GM12878 (cell line): ENCODE measurements around the gene PCCB.

Experiments used
- ASH2L ChIP-seq: fragments of 300-600, 200-600 bp; sonication (generic); IDR thresholded peaks from 2 replicates; pipeline ENCODE4 v1.6.1; 2017; ENCODE audit warnings: low read depth, mild to moderate bottlenecking, borderline replicate concordance
- ATF2 ChIP-seq: IDR thresholded peaks from 2 replicates; pipeline ENCODE4 v1.6.1; 2012; ENCODE audit warnings: low read length, inconsistent platforms
- IRF5 ChIP-seq: fragments of 450-650 bp; IDR thresholded peaks from 2 replicates; pipeline ENCODE4 v1.6.1; 2017; ENCODE audit warnings: borderline replicate concordance
- TAF1 ChIP-seq: IDR thresholded peaks from 2 replicates; pipeline ENCODE4 v1.6.1; 2011; ENCODE audit warnings: mild to moderate bottlenecking, low read depth, low read length, borderline replicate concordance

GRCh38 chr3:136237103-136237502 lies 13.0 kb upstream of the PCCB start:
- TF ChIP-seq TAF1, result no peak
- no peak for TF ChIP-seq ATF2
- no peak for TF ChIP-seq ASH2L
- no peak for TF ChIP-seq IRF5
